Keratinocyte (primary cell): ENCODE data around the gene DEFB110. TPM values are rescaled to one million over a fixed set of nuclear protein-coding genes. Genes with fewer than 3 reads are reported as not detected.

Experiments used
- DNase-seq: peaks from one replicate; pipeline ENCODE4 v3.0.0-alpha.2; 2011; ENCODE audit warnings: low read depth, missing footprints, low spot score
- FAIRE-seq: peaks from 2 replicates; lab custom pipeline; 2011; peaks lifted over from hg19 to GRCh38; lab: Jason Lieb, UNC
- H2AFZ ChIP-seq: 2 replicates; pipeline ENCODE4 v1.6.0; 2012; ENCODE audit warnings: low read length, control low read depth, inconsistent platforms; ENCODE audit not compliant: control insufficient read depth
- H3K27ac ChIP-seq: 2 replicates; pipeline ENCODE4 v1.5.1; 2011; ENCODE audit warnings: low read length; ENCODE audit not compliant: control insufficient read depth, insufficient read depth
- H3K27me3 ChIP-seq: 3 replicates; pipeline ENCODE4 v1.6.0; 2011; ENCODE audit warnings: low read length; ENCODE audit not compliant: control insufficient read depth, insufficient read depth; ENCODE audit errors: extremely low read depth
- H3K36me3 ChIP-seq, 2 experiments: 2 replicates in 1 of 2; 3 replicates in 1 of 2; pipeline ENCODE4 v1.5.1; 2011; ENCODE audit warnings: low read length in 2 of 2, mild to moderate bottlenecking in 1 of 2; ENCODE audit not compliant: control insufficient read depth in 2 of 2, insufficient read depth in 2 of 2; ENCODE audit errors: extremely low read depth in 1 of 2
- H3K4me1 ChIP-seq: 3 replicates; pipeline ENCODE4 v1.5.1; 2011; ENCODE audit warnings: low read length; ENCODE audit not compliant: control insufficient read depth, insufficient read depth; ENCODE audit errors: extremely low read depth
- H3K4me2 ChIP-seq: 3 replicates; pipeline ENCODE4 v1.6.0; 2011; ENCODE audit warnings: low read depth, low read length; ENCODE audit not compliant: control insufficient read depth, insufficient read depth; ENCODE audit errors: extremely low read depth
- H3K4me3 ChIP-seq, 3 experiments: fragments of 200-600 bp in 1 of 3; sonication (generic) in 1 of 3; 2 replicates in 2 of 3; 3 replicates in 1 of 3; pipeline ENCODE4 v1.5.1; 2011 to 2016; ENCODE audit warnings: low read length in 3 of 3, mild to moderate bottlenecking in 3 of 3, control low read depth in 2 of 3, inconsistent platforms in 1 of 3, low read depth in 1 of 3, mixed read lengths in 1 of 3, mixed run types in 1 of 3, moderate library complexity in 1 of 3; ENCODE audit not compliant: control insufficient read depth in 2 of 3, insufficient read depth in 2 of 3; ENCODE audit errors: extremely low read depth in 1 of 3
- H3K79me2 ChIP-seq: 2 replicates; pipeline ENCODE4 v1.6.0; 2012; ENCODE audit warnings: low read length; ENCODE audit not compliant: control insufficient read depth, insufficient read depth
- H3K9ac ChIP-seq: 3 replicates; pipeline ENCODE4 v1.6.0; 2011; ENCODE audit warnings: low read length; ENCODE audit not compliant: control insufficient read depth, insufficient read depth; ENCODE audit errors: extremely low read depth
- H3K9me1 ChIP-seq: 3 replicates; pipeline ENCODE4 v1.6.0; 2011; ENCODE audit warnings: low read length; ENCODE audit not compliant: control insufficient read depth, insufficient read depth; ENCODE audit errors: extremely low read depth
- H3K9me3 ChIP-seq: 2 replicates; pipeline ENCODE4 v1.5.1; 2012; ENCODE audit warnings: low read depth, low read length; ENCODE audit not compliant: control insufficient read depth
- H4K20me1 ChIP-seq: 3 replicates; pipeline ENCODE4 v1.6.0; 2011; ENCODE audit warnings: low read length; ENCODE audit not compliant: control insufficient read depth, insufficient read depth; ENCODE audit errors: extremely low read depth
- EZH2 ChIP-seq: IDR thresholded peaks from one replicate; pipeline ENCODE4 v1.6.1; 2012; ENCODE audit warnings: inconsistent platforms, mild to moderate bottlenecking, low read length, moderate library complexity
- dilution Hi-C: fragments of 300-500 bp; cut with MboI; formaldehyde crosslinking; loops from one replicate; pipeline ENCODE4 v1.7.0; 2020; ENCODE audit warnings: low sequenced_read_pairs; ENCODE audit not compliant: extremely low pct_ligation_motif_present
- polyA plus RNA-seq, 5 experiments: library from polyadenylated mRNA; depleted of rRNA in 3 of 5; stranded (reverse) in 3 of 5; stranded (forward) in 1 of 5; unstranded in 1 of 5; fragments of >200 nt; gene quantifications; 1 replicate in 1 of 5; 2 replicates in 3 of 5; 3 replicates in 1 of 5; pipeline versions ENCODE4 v1.2.1 to v1.2.3, GENCODE V29; 2011 to 2012; ENCODE audit warnings: missing spikeins in 2 of 5, low read depth in 1 of 5, low replicate concordance in 1 of 5
- TF ChIP-seq, protein P1 (sequence below), 3 experiments: IDR thresholded peaks in 1 of 3; conservative IDR thresholded peaks in 1 of 3; optimal IDR thresholded peaks in 1 of 3; 2 replicates in 2 of 3; 3 replicates in 1 of 3; pipeline versions ENCODE3 to v1.5.1; 2011; ENCODE audit warnings: low read length in 3 of 3, mild to moderate bottlenecking in 3 of 3, moderate library complexity in 2 of 3, control low read depth in 1 of 3, inconsistent platforms in 1 of 3; ENCODE audit not compliant: insufficient read depth in 2 of 3; ENCODE audit errors: extremely low read depth in 1 of 3

Gene DEFB110
- polyA plus RNA-seq, 1 donor (not counting 4 experiments of a cell fraction or from before 2014, with no cell fraction given), result not detected

DNA sequence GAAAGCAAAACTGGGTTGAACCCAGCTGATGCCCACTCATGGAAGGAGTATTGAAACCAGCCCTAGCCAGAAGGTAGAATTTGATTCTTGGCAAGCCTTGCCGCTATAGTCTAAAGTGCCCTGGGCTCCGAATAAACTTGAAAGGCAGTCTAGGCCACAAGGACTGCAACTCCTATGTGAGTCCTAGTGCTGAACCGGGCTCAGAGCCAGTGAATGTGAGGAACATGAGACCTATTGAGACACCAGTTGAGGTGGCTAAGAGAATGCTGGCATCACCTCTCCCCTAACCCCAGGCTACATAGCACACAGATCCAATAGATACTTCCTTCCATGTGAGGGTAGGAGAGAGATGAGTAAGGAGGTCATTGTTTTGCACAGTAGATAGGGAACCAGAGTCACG, 3.5 kb upstream of the DEFB110 start:
- FAIRE-seq (peak; percentile 13), DNase-seq (no peak)
- no peaks in the 10 kb centered on the region for H3K9me1 ChIP-seq
- no peaks in the 10 kb centered on the region for H4K20me1 ChIP-seq
- H3K27ac ChIP-seq, result no peak overlapping the region
- no peak overlapping the region for H2AFZ ChIP-seq
- no peak overlapping the region for H3K4me2 ChIP-seq
- H3K36me3 ChIP-seq, result no peaks in the 10 kb centered on the region
- H3K4me1 ChIP-seq, result no peaks in the 10 kb centered on the region
- no peaks in the 10 kb centered on the region for H3K79me2 ChIP-seq
- no peak overlapping the region for H3K9ac ChIP-seq
- H3K27me3 ChIP-seq, result no peaks in the 10 kb centered on the region
- TF ChIP-seq, protein P1, sequence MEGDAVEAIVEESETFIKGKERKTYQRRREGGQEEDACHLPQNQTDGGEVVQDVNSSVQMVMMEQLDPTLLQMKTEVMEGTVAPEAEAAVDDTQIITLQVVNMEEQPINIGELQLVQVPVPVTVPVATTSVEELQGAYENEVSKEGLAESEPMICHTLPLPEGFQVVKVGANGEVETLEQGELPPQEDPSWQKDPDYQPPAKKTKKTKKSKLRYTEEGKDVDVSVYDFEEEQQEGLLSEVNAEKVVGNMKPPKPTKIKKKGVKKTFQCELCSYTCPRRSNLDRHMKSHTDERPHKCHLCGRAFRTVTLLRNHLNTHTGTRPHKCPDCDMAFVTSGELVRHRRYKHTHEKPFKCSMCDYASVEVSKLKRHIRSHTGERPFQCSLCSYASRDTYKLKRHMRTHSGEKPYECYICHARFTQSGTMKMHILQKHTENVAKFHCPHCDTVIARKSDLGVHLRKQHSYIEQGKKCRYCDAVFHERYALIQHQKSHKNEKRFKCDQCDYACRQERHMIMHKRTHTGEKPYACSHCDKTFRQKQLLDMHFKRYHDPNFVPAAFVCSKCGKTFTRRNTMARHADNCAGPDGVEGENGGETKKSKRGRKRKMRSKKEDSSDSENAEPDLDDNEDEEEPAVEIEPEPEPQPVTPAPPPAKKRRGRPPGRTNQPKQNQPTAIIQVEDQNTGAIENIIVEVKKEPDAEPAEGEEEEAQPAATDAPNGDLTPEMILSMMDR (optimal IDR thresholded peaks at IDR 0.05 in 1 of 3, IDR thresholded peaks at IDR 0.05 in 1 of 3, conservative IDR thresholded peaks at IDR 0.05 in 1 of 3; ENCODE audit: extremely low read depth in 1 of 3, insufficient read depth in 2 of 3, low read length in 3 of 3), result no peak
- TF ChIP-seq EZH2, result no peak
- no peak overlapping the region for H3K4me3 ChIP-seq
- dilution Hi-C loops, result no loop called here
- no peaks in the 10 kb centered on the region for H3K9me3 ChIP-seq

DNA sequence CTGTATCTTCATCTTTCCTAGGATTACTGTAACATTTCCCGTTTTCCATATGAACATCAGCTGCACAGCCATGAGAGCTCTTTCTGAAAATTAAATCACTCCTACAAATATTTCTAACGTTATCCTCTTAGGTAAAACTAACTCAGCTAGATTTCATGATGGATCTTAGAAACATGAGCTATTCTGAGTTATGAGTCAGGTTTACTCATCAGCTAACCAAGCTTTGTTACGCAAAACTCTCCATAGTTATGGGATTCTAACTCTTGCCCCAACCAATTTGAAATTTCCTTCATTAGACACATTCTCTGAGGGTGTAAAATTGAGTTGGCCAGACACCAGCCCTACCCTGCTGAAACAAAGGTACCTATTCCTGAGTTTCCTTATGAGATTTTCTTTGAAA, 14.0 kb downstream of the DEFB110 start:
- Histone ChIP-seq H2AFZ (no peak overlapping the region), H3K27ac (peak overlapping the region; percentile 40), H3K9me1 (no peaks in the 10 kb centered on the region), H3K4me2 (peak overlapping the region; percentile 60), H3K9me3 (no peaks in the 10 kb centered on the region), H3K36me3 (no peaks in the 10 kb centered on the region), H3K79me2 (no peaks in the 10 kb centered on the region), H3K4me3 (no peak overlapping the region), H4K20me1 (no peaks in the 10 kb centered on the region), H3K27me3 (no peaks in the 10 kb centered on the region), H3K4me1 (peaks cover 12% of the 10 kb centered on the region), H3K9ac (no peak overlapping the region)
- dilution Hi-C loops, result no loop called here
- DNase-seq, result peak; percentile 15
- peak; percentile 83 for FAIRE-seq
- no peak for TF ChIP-seq EZH2
- TF ChIP-seq, protein P1 (optimal IDR thresholded peaks at IDR 0.05 in 1 of 3, IDR thresholded peaks at IDR 0.05 in 1 of 3, conservative IDR thresholded peaks at IDR 0.05 in 1 of 3; ENCODE audit: extremely low read depth in 1 of 3, insufficient read depth in 2 of 3, low read length in 3 of 3), result no peak
